Right atrium auricular region (tissue), 2 donors: ENCODE results near the gene FAM184A. TPM values are rescaled to one million over a fixed set of nuclear protein-coding genes. Genes with fewer than 3 reads are reported as not detected.
"Not testable (repeated sequence)": the region's sequence is repeated elsewhere in the genome, so short reads cannot be mapped to it uniquely, and the experiment has no call there.

ENCODE experiments used
- DNase-seq: peaks from one replicate; pipeline ENCODE4 v3.0.0-alpha.2; 2019; ENCODE audit warnings: low spot score
- H3K27ac ChIP-seq, 2 donors: fragments of 200-600 bp; sonication (generic); 1 replicate in 1 of 2; 2 replicates in 1 of 2; pipeline ENCODE4 v1.5.1; 2016 to 2019
- H3K27me3 ChIP-seq, 2 donors: fragments of 200-600 bp; sonication (generic); one replicate each; pipeline versions ENCODE4 v1.5.1 to v1.6.0; 2017 to 2019
- H3K36me3 ChIP-seq: fragments of 200-600 bp; sonication (generic); one replicate; pipeline ENCODE4 v1.5.1; 2016
- H3K4me1 ChIP-seq, 2 donors: fragments of 200-600 bp; sonication (generic); one replicate each; pipeline versions ENCODE4 v1.5.1 to v1.6.0; 2017 to 2019
- H3K4me3 ChIP-seq, 2 donors: fragments of 200-600 bp; sonication (generic); 1 replicate in 1 of 2; 2 replicates in 1 of 2; pipeline ENCODE4 v1.5.1; 2017 to 2019; ENCODE audit warnings: mild to moderate bottlenecking in 1 of 2, moderate library complexity in 1 of 2
- H3K9me3 ChIP-seq, 2 donors: fragments of 200-600 bp; sonication (generic); one replicate each; pipeline ENCODE4 v1.5.1; 2019
- CTCF ChIP-seq, 2 donors: fragments of 200-600 bp; sonication (generic); IDR thresholded peaks; one replicate each; pipeline ENCODE4 v1.5.1; 2019; ENCODE audit warnings: antibody characterized with exemption in 2 of 2
- total RNA-seq, 2 donors: library from RNA; depleted of rRNA; stranded (reverse); fragments of >200 nt; gene quantifications; one replicate each; pipeline ENCODE4 v1.1.0, GENCODE V29; 2016

FAM184A gene
- total RNA-seq, 2 donors from 2014 or later: 1.3 to 2.2 TPM

GRCh38 chr6:119012521-119012920 is 65.9 kb downstream of the FAM184A start:
- Histone ChIP-seq H3K4me1 (no peaks in the 10 kb centered on the region), H3K27ac (no peak overlapping the region), H3K9me3 (no peaks in the 10 kb centered on the region), H3K4me3 (no peak overlapping the region), H3K36me3 (no peaks in the 10 kb centered on the region), H3K27me3 (no peaks in the 10 kb centered on the region)
- no peak for DNase-seq
- TF ChIP-seq CTCF (IDR thresholded peaks at IDR 0.05): no peak

- H3K4me1 ChIP-seq, H3K27me3 ChIP-seq, H3K36me3 ChIP-seq, H3K27ac ChIP-seq, H3K9me3 ChIP-seq, H3K4me3 ChIP-seq, DNase-seq: not testable (repeated sequence)
Measured at GRCh38 chr6:119009266-119009665, 69.2 kb downstream of the FAM184A start.

- Histone ChIP-seq H3K36me3 (no peaks in the 10 kb centered on the region), H3K27me3 (no peaks in the 10 kb centered on the region), H3K27ac (no peak overlapping the region), H3K4me3 (no peak overlapping the region), H3K4me1 (no peaks in the 10 kb centered on the region), H3K9me3 (no peaks in the 10 kb centered on the region)
- TF ChIP-seq CTCF (IDR thresholded peaks at IDR 0.05): no peak
- no peak for DNase-seq
Measured at GRCh38 chr6:119006974-119007373, 71.5 kb downstream of the FAM184A start.

GRCh38 chr6:119002069-119002468 is 76.4 kb downstream of the FAM184A start:
- Histone ChIP-seq H3K27ac (no peak overlapping the region), H3K4me1 (no peaks in the 10 kb centered on the region), H3K9me3 (no peaks in the 10 kb centered on the region), H3K36me3 (no peaks in the 10 kb centered on the region), H3K4me3 (no peak overlapping the region), H3K27me3 (no peaks in the 10 kb centered on the region)
- TF ChIP-seq CTCF (IDR thresholded peaks at IDR 0.05): no peak
- DNase-seq: no peak

GRCh38 chr6:118999494-119000040 is 78.9 kb downstream of the FAM184A start:
- Histone ChIP-seq H3K4me1 (no peaks in the 10 kb centered on the region), H3K27me3 (no peaks in the 10 kb centered on the region), H3K4me3 (no peak overlapping the region), H3K36me3 (no peaks in the 10 kb centered on the region), H3K9me3 (no peaks in the 10 kb centered on the region), H3K27ac (no peak overlapping the region)
- no peak for TF ChIP-seq CTCF (IDR thresholded peaks at IDR 0.05)
- DNase-seq: no peak

GRCh38 chr6:118997426-118997825 is 81.0 kb downstream of the FAM184A start:
- H3K4me3 ChIP-seq, H3K27me3 ChIP-seq, H3K9me3 ChIP-seq, DNase-seq, H3K27ac ChIP-seq, H3K4me1 ChIP-seq, H3K36me3 ChIP-seq: not testable (repeated sequence)

- Histone ChIP-seq H3K9me3 (no peaks in the 10 kb centered on the region), H3K27me3 (no peaks in the 10 kb centered on the region), H3K4me3 (no peak overlapping the region), H3K4me1 (no peaks in the 10 kb centered on the region), H3K36me3 (no peaks in the 10 kb centered on the region), H3K27ac (no peak overlapping the region)
- DNase-seq: no peak
- no peak for TF ChIP-seq CTCF (IDR thresholded peaks at IDR 0.05)
Measured at GRCh38 chr6:118996289-118996820, 82.1 kb downstream of the FAM184A start.
